Parathyroid adenoma (tissue), 2 donors: ENCODE data around the gene ADD3.

Experiments
- H2AFZ ChIP-seq: fragments of 300-600 bp; sonication (generic); one replicate; pipeline ENCODE4 v1.7.0; 2017; ENCODE audit warnings: antibody characterized with exemption, mild to moderate bottlenecking
- H3K27ac ChIP-seq: fragments of 300-600 bp; sonication (generic); one replicate; pipeline ENCODE4 v1.7.0; 2017
- H3K27me3 ChIP-seq: fragments of 300-600 bp; sonication (generic); one replicate; pipeline ENCODE4 v1.7.0; 2017; ENCODE audit warnings: low read length; ENCODE audit not compliant: control insufficient read depth, insufficient read depth
- H3K36me3 ChIP-seq: fragments of 300-600 bp; sonication (generic); one replicate; pipeline ENCODE4 v1.7.0; 2017; ENCODE audit warnings: low read length; ENCODE audit not compliant: control insufficient read depth, insufficient read depth
- H3K4me1 ChIP-seq: fragments of 300-600 bp; sonication (generic); one replicate; pipeline ENCODE4 v1.7.0; 2017; ENCODE audit warnings: control low read depth
- H3K4me2 ChIP-seq: fragments of 300-600 bp; sonication (generic); one replicate; pipeline ENCODE4 v1.7.0; 2017; ENCODE audit warnings: low read length
- H3K4me3 ChIP-seq: fragments of 300-600 bp; sonication (generic); one replicate; pipeline ENCODE4 v1.7.0; 2017; ENCODE audit warnings: low read depth, low read length
- H3K79me2 ChIP-seq: fragments of 300-600 bp; sonication (generic); one replicate; pipeline ENCODE4 v1.7.0; 2017; ENCODE audit warnings: control low read depth
- H3K9ac ChIP-seq: fragments of 300-600 bp; sonication (generic); one replicate; pipeline ENCODE4 v1.7.0; 2017; ENCODE audit warnings: mild to moderate bottlenecking
- H3K9me3 ChIP-seq: fragments of 300-600 bp; sonication (generic); one replicate; pipeline ENCODE4 v1.7.0; 2017; ENCODE audit warnings: low read length; ENCODE audit not compliant: control insufficient read depth
- TF ChIP-seq, protein P1 (sequence below): fragments of 300-600 bp; sonication (generic); IDR thresholded peaks from one replicate; pipeline ENCODE4 v1.7.0; 2017; ENCODE audit warnings: antibody characterized with exemption, mild to moderate bottlenecking
- donor health status: primary hyperparathyroidism.

Gene ADD3

DNA sequence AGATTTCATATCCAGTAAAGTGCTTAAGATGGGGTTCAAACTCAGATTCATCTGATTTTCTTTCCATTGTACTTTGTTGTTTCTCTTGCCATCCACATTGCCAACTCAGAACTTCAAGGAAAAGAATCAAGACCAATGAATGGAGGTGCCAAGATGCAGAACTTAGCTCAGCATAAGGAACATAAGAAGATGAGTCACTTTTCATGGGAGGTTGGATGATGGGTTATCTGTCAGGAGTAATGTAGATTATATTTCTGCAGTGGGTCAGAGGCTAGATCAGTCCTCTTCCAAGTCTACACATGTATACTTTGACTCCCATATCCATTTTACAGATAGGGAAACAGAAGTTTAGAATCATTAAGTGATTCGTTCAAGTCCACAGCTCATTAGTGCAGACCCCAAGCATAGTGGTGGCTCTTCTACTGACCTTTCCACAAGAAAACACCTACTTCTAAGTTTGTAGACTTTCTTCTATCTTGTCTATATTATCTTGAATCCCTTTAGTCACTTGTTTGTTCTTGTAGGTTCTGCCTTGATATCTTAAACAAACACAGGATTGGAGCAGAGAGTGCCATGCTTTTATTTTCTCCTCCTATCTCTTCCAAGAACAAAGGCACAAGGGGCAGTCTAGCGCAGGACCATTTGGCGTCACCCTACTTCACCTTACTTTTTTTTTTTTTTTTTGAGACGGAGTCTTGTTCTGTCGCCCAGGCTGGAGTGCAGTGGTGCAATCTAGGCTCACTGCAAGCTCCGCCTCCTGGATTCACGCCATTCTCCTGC is 14.0 kb upstream of the ADD3 start:
- Histone ChIP-seq H3K4me1 (no peaks in the 10 kb centered on the region), H3K27ac (no peak overlapping the region)
- TF ChIP-seq, protein P1, sequence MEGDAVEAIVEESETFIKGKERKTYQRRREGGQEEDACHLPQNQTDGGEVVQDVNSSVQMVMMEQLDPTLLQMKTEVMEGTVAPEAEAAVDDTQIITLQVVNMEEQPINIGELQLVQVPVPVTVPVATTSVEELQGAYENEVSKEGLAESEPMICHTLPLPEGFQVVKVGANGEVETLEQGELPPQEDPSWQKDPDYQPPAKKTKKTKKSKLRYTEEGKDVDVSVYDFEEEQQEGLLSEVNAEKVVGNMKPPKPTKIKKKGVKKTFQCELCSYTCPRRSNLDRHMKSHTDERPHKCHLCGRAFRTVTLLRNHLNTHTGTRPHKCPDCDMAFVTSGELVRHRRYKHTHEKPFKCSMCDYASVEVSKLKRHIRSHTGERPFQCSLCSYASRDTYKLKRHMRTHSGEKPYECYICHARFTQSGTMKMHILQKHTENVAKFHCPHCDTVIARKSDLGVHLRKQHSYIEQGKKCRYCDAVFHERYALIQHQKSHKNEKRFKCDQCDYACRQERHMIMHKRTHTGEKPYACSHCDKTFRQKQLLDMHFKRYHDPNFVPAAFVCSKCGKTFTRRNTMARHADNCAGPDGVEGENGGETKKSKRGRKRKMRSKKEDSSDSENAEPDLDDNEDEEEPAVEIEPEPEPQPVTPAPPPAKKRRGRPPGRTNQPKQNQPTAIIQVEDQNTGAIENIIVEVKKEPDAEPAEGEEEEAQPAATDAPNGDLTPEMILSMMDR, result no peak

DNA sequence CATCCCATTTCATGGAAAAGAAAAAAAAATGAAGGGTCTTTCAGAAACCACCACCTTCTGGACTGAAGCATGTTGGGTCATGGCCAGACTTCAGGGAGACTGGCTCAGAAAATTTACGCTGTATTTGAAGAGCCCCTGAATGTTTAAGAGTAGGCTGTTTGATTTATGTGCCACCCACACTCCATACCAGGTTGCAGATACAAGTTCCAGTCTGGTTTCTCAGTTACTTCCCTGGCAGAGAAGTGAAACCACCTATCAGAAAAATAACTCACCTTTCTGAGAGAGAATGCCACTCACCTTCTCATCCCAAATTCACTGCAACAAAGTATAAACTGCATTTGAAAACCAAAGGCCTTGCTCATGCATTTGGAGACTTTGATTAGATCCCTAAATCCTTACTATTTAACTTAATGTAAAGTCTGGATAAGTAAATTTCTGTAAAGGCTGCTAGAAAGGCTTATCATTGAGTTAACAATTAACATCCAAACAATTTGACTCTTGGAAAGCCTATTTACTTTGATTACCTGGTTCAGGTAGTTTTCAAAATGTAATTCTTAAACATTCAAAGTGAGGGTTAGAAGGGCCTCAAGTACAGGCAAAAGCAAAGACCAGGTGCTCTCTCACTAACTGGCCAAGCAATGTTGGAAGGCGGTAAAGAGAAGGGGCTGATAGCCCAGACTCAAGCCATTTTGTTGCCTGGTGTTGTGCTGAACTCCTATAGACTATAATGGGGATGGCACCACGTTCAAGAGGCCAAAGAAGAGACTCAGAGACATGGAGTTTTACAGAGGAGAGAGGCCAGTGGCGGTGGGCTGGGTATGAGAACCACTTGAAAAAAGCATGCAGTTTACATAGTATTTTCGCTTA is 12.8 kb upstream of the ADD3 start:
- H3K79me2 ChIP-seq, result no peaks in the 10 kb centered on the region
- H3K9me3 ChIP-seq, result no peaks in the 10 kb centered on the region
- H3K4me3 ChIP-seq, result no peak overlapping the region
- no peaks in the 10 kb centered on the region for H3K27me3 ChIP-seq
- TF ChIP-seq, protein P1, result no peak
- H2AFZ ChIP-seq, result no peak overlapping the region
- no peak overlapping the region for H3K9ac ChIP-seq
- H3K4me1 ChIP-seq, result no peaks in the 10 kb centered on the region
- no peak overlapping the region for H3K4me2 ChIP-seq
- no peak overlapping the region for H3K27ac ChIP-seq
- no peaks in the 10 kb centered on the region for H3K36me3 ChIP-seq

More for the DNA sequence above, 14.0 kb upstream of the ADD3 start:
- Histone ChIP-seq H2AFZ (no peak overlapping the region), H3K9ac (no peak overlapping the region), H3K9me3 (no peaks in the 10 kb centered on the region), H3K79me2 (no peaks in the 10 kb centered on the region), H3K4me3 (no peak overlapping the region), H3K27me3 (no peaks in the 10 kb centered on the region), H3K4me2 (no peak overlapping the region), H3K36me3 (no peaks in the 10 kb centered on the region)

DNA sequence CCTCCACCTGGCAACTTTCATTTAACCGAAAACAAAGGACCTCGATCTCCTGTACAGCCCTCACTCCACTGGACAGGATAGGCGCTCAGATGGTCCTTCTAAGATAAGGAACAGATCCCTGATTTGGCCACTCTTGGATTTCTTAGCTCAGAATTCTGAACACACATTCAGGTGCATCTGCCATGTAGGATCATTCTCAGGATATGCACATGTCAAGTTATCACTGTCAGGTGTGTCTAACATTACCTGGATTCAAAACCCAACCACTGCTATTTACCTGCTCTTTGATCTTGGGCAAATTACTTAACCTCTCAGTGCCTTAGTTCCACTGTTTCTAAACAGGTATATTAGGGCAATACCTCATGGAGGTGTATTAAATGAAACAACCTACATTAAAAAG is 12.2 kb upstream of the ADD3 start:
- no peaks in the 10 kb centered on the region for H3K9me3 ChIP-seq
- no peak overlapping the region for H3K4me3 ChIP-seq
- H2AFZ ChIP-seq, result no peak overlapping the region
- no peak overlapping the region for H3K4me2 ChIP-seq
- H3K4me1 ChIP-seq, result no peaks in the 10 kb centered on the region
- no peaks in the 10 kb centered on the region for H3K79me2 ChIP-seq
- no peak overlapping the region for H3K27ac ChIP-seq
- no peak overlapping the region for H3K9ac ChIP-seq
- no peaks in the 10 kb centered on the region for H3K27me3 ChIP-seq
- TF ChIP-seq, protein P1, result no peak
- no peaks in the 10 kb centered on the region for H3K36me3 ChIP-seq

DNA sequence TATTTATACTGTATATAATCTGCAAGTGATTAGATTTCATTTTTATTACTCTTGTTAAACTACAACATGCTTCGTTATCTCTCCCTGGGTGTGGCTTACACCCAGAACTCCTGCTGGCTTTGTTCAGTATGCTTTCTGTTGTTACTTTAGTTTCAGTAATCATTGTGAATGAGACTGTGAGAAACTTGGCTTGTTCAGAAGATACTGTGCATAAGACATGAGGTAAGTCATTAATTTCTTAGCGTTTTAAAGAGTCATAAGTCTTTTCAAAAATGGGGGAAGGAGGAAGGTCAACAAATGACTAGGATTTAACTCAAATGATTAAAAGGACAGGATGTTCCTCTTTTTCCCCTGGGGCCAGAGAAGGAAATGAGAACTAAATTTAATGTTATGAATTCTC is 11.6 kb upstream of the ADD3 start:
- H2AFZ ChIP-seq, result no peak overlapping the region
- H3K9ac ChIP-seq, result no peak overlapping the region
- no peak overlapping the region for H3K4me2 ChIP-seq
- no peak overlapping the region for H3K4me3 ChIP-seq
- no peaks in the 10 kb centered on the region for H3K4me1 ChIP-seq
- TF ChIP-seq, protein P1, result no peak
- no peak overlapping the region for H3K27ac ChIP-seq
- H3K27me3 ChIP-seq, result no peaks in the 10 kb centered on the region
- no peaks in the 10 kb centered on the region for H3K36me3 ChIP-seq
- no peaks in the 10 kb centered on the region for H3K9me3 ChIP-seq
- H3K79me2 ChIP-seq, result no peaks in the 10 kb centered on the region
